ENCODE measurements around the gene FSCB.

DNA sequence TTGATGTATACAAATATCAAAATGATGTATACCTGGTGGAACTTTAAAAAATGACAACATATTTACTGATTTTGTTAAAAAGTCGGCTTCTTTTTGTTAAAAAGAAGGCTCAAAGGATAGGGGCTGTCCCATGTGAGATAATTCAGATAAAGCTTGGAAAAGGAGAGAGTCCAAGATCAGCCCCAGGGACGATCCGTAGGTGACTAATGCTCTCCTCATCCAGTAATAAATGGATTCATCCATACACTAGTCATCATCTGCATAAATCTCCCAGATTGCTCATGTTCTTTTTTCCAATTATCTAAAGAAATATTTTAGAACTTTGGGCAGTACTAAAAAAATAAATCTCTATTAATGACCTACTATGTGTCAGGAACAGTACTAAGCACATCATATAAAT lies 23.4 kb upstream of the FSCB start:
- TF ChIP-seq POLR2A (IDR thresholded peaks at IDR 0.05; ENCODE audit: low read depth) (no peak), POLR2AphosphoS5 (IDR thresholded peaks at IDR 0.05) (no peak), EP300 (IDR thresholded peaks at IDR 0.05) (no peak)
- TF ChIP-seq, protein P1, sequence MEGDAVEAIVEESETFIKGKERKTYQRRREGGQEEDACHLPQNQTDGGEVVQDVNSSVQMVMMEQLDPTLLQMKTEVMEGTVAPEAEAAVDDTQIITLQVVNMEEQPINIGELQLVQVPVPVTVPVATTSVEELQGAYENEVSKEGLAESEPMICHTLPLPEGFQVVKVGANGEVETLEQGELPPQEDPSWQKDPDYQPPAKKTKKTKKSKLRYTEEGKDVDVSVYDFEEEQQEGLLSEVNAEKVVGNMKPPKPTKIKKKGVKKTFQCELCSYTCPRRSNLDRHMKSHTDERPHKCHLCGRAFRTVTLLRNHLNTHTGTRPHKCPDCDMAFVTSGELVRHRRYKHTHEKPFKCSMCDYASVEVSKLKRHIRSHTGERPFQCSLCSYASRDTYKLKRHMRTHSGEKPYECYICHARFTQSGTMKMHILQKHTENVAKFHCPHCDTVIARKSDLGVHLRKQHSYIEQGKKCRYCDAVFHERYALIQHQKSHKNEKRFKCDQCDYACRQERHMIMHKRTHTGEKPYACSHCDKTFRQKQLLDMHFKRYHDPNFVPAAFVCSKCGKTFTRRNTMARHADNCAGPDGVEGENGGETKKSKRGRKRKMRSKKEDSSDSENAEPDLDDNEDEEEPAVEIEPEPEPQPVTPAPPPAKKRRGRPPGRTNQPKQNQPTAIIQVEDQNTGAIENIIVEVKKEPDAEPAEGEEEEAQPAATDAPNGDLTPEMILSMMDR (IDR thresholded peaks at IDR 0.05): no peak

Measured in esophagus muscularis mucosa (tissue), 4 donors.